HG03064 (cell line): ENCODE data around the gene COG2.

ENCODE experiments used
- ATAC-seq: cut with Tn5 transposase; IDR thresholded peaks from one replicate; pipeline ENCODE4 v1.9.1; 2021; ENCODE audit warnings: low read depth; ENCODE audit not compliant: unreplicated experiment

COG2 gene

GRCh38 chr1:230699716-230700115 lies 57.4 kb downstream of the COG2 start:
- ATAC-seq, result no peak

GRCh38 chr1:230700132-230700531 lies 57.9 kb downstream of the COG2 start:
- ATAC-seq, result no peak

GRCh38 chr1:230701434-230701833 lies 59.2 kb downstream of the COG2 start:
- ATAC-seq, result no peak

- no peak for ATAC-seq
Observed at GRCh38 chr1:230701895-230702768, 59.9 kb downstream of the COG2 start.

- ATAC-seq, result no peak
Observed at GRCh38 chr1:230702934-230703678, 60.8 kb downstream of the COG2 start.

- ATAC-seq, result no peak
Observed at GRCh38 chr1:230703679-230704385, 61.6 kb downstream of the COG2 start.

GRCh38 chr1:230704830-230705229 lies 62.5 kb downstream of the COG2 start:
- ATAC-seq, result no peak

- no peak for ATAC-seq
Observed at GRCh38 chr1:230705289-230706019, 63.2 kb downstream of the COG2 start.

- no peak for ATAC-seq
Observed at GRCh38 chr1:230706020-230706699, 63.9 kb downstream of the COG2 start.

GRCh38 chr1:230706887-230707731 lies 64.8 kb downstream of the COG2 start:
- ATAC-seq, result no peak

GRCh38 chr1:230707732-230708630 lies 65.7 kb downstream of the COG2 start:
- no peak for ATAC-seq

- no peak for ATAC-seq
Observed at GRCh38 chr1:230708631-230709580, 66.6 kb downstream of the COG2 start.

GRCh38 chr1:230709619-230710542 lies 67.6 kb downstream of the COG2 start:
- no peak for ATAC-seq

GRCh38 chr1:230710543-230710904 lies 68.2 kb downstream of the COG2 start:
- ATAC-seq, result no peak

GRCh38 chr1:230711245-230711644 lies 69.0 kb downstream of the COG2 start:
- ATAC-seq, result no peak

GRCh38 chr1:230712470-230712942 lies 70.2 kb downstream of the COG2 start:
- ATAC-seq, result no peak
